T-helper 2 cell (primary cell): ENCODE results near the gene GRHL1.
A peak's percentile ranks its signal among the peaks of the same experiment; 100 is the strongest.

Experiments
- DNase-seq, 5 experiments: peaks; one replicate each; pipeline versions ENCODE4 v3.0.0 to v3.0.0-alpha.2; 2012 to 2022

GRHL1 gene

DNA sequence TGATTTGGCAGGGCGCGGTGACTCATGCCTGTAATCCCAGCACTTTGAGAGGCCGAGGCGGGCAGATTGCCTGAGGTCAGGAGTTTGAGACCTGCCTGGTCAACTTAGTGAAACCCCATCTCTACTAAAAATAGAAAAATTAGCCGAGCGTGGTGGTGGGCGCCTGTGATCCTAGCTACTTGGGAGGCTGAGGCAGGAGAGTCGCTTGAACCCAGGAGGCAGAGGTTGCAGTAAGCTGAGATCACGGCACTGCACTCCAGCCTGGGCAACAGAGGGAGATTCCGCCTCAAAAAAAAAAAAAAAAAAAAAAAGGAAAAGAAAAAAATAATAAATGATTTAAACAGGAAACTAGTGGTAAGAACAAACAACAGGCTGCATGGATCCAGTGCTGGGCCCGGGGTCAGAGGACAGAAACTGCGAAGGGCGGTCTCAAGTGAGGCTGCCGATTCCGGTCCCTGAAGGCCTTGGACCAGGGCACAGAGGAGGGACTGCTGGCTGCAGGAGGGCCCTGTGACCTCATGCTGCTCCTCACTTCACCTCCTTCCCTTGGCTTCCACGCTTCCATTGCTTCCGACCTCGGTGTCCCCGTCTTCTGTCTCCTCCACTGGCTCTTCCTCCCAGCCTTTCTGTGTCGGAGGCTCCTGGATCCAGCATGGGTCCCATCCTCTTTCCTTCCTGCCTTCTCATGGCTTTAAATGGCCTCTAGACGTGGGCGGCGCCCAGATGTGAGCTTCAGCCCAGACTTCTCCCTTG lies 2.1 kb upstream of the GRHL1 start:
- no peak for DNase-seq

DNA sequence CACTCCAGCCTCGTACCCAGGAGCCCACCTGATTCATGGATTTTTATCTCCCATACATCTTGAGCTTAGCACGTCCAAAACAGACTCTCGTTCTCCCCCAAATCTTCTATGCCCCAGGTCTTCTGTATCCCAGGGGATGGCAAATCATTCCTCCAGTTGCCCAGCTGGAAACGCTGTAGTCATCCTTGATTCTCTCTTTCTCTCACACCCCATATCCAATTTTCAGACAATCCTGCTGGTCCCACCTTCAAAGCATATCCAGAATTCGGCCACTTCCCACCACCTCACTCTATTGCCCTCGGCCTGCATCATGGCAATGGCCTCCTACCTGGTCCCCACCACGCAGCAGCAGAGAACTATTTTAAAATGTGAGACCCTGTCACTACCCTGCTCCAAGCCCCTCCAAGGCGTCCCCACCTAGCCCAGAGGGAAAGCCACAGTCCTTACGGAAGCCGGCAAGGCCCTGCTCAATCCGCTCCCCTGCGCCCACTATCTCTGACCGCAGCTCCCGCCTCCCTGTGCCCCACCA lies 1.4 kb upstream of the GRHL1 start:
- no peak for DNase-seq

DNA sequence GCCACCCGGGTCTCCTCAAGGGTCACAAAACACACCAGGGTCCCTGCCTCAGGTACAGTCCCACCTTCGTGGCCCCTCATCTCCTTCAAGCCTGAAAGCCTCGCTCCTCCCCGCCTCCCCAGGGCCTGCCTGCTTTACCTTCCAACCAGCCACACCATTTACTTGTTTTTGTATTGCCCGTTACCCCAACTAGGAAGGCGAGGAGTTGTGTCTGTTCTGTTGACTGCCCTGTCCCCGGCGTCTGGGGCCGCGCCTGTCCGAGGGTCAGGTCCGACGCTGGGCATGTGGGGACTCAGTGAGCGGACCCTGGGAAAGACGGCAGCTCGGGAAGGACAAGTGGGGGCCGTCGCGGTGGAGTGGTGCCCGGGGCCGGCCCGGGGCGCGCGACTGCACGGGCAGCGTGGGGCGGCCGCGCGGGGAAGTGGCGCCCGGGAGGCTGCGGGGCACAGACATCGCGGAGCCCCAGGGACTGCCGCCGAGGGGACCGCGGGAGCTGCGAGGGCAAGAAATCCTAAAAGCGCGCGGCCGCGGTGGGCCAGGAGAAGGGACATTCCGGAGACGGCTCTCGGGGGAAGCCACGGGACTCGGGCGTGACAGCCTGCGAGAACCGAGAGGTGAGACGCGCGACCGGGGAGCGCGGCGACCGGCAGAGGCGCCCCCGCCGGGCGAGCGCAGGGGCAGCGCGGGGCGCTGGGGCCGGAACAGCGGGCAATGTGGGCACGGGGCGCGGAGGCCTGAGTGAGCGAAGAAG lies 797 bp upstream of the GRHL1 start:
- peak in 3 of 5 experiments; percentile 18 to 56 (median 47) for DNase-seq

DNA sequence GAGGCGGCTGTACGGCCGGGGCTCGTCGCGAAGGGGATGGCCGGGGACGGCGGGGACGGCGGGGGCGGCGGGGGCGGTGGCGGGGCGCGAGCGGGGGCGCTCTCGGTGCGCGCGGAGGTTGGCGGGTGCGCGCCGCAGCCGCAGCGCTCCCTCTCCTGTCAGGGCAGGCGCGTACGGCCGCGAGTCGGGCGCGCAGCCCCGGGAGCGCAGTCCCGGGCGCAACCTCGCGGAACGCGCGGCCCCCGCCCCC lies 296 bp upstream of the GRHL1 start:
- no peak for DNase-seq

DNA sequence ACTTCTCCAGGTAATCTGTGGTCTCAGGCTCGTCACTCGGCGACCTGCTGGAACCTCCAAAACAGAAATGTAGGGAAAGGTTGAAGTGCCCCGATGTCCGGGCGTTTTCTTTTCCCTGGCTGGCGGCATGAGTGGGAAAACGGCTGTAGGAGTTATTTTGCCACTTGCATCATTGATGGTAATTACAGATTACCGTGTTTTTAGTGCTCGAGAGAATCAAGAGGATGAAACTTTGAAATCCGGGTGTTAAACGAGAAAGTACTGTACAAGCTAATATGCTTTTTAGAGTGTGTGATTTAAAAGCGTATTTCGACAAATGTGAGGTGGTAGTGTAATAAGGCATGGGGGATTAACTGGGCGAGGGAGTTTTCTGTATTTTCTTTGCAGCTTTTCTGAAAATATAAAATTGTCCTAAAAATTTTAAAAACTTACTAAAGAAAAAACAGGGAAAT lies 819 bp downstream of the GRHL1 start:
- no peak for DNase-seq

DNA sequence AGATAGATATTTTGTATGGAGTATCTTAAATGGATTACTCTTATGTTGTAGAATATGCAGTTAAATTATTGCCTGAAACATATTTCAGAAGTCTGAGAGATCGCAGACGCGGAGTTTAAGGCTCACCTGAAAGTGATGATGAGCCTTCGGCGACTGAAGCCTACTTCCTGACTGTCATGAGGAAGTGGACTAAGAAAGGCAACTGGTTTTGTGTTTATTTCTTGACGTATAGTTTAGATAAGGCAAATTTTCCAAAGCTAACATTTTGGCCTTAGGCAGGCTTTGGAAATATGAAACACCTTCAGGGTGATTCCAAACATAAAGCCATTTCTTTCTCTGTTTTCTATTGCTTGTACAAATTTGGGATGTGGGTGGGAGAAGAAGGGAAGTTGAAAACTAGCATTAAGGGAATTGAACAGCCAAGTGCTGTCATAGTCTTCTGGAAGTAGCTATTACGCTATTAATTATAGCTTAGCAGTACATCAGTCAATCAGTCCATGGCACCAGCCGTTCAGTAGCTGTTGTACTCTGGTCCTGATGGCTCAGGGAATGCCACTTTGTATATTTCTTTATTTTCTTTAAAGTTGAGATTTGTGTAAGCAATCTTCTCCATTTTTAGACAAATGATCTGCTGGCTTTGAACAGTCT lies 1.5 kb downstream of the GRHL1 start:
- no peak for DNase-seq

DNA sequence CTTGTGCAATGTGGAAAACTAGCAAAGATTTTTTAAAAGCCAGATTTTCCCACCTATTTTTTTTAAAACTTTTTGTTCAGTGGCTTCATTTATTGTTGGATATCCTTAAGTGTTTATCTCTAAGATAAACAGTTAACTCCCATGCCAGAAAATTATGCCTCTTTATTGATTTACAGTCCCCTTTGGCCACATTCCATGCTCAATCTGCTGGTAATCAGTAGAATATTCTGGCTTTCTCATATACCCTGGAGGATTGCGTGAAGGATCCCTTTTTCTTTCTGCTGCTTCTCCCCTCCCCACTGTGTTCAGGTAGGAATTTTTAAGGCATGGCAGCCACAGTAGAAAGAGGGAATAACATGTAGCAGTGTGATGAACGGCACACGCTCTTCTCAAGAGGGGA lies 2.6 kb downstream of the GRHL1 start:
- DNase-seq, result no peak

DNA sequence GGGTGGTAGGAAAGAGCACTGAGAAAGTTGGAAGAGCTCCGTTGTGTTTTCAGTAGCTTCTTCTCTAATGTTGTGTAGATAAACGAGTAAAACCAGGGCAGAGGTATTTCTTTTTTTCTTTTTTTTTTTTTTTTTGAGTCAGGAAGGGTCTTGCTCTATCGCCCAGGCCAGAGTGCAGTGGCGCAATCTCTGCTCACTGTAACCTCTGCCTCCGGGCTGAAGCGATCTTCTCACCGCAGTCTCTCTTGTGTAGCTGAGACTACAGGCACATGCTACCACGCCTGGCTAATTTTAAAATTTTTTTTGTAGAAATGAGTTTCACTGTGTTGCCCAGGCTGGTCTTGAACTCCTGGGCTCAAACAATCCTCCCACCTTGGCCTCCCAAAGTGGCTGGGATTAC lies 6.6 kb downstream of the GRHL1 start:
- DNase-seq, result no peak

DNA sequence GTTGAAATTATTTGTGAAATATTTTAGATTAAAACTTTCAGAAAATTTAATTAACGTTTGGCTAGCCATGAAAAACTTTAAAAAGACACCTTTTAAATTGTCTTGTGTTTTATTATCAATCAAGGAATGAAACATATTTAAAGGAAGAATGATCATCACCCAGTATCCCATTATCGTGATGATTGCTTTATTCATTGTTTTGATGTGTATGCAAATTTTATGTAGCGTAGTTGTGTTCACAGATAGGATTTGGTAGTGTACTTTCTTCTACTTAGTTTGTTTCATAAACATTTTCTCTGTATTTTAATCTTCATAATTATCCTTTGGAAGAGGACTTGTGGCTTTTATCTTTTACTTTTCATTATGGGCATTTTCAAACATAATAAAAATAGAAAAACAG lies 7.8 kb downstream of the GRHL1 start:
- no peak for DNase-seq

DNA sequence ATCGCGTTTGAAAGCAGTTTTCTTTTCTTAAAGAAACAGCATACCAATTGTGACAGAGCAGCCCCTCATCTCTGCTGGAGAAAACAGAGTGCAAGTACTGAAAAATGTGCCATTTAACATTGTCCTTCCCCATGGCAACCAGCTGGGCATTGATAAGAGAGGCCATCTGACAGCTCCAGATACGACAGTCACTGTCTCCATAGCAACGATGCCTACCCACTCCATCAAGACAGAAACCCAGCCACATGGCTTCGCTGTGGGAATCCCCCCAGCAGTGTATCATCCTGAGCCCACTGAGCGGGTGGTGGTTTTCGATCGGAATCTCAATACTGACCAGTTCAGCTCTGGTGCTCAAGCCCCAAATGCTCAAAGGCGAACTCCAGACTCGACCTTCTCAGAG lies 9.5 kb downstream of the GRHL1 start:
- DNase-seq, result no peak

DNA sequence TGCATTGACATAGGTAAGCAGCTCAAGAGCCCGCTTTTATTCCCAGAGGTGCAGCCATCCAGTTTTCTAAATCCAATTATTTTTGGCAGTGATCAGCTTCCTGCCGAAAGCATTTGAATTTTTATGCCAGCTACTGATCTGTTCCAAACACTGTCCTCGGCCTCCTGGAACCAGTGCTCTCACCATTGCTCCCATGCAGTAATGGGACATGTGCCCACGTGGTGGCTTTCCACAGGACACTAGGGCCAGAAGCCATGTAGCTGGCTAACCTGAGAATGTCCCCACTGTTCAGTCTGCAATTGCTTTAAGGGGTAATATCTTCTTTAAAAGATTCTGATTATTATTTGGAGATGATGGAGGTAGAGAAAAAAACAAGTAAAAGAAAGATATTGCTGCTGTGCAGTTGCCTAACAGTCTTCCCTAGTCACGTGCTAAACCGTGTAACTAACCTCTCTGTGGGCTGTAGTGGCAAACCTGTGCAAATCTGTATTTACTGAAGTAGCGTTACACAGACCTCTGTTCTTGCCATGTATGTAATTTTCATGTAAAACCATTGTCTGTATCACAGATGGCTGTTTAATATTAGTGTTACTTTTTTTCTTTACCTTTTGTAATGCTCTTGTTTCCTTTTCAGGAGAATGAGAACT lies 13.0 kb downstream of the GRHL1 start:
- no peak for DNase-seq

DNA sequence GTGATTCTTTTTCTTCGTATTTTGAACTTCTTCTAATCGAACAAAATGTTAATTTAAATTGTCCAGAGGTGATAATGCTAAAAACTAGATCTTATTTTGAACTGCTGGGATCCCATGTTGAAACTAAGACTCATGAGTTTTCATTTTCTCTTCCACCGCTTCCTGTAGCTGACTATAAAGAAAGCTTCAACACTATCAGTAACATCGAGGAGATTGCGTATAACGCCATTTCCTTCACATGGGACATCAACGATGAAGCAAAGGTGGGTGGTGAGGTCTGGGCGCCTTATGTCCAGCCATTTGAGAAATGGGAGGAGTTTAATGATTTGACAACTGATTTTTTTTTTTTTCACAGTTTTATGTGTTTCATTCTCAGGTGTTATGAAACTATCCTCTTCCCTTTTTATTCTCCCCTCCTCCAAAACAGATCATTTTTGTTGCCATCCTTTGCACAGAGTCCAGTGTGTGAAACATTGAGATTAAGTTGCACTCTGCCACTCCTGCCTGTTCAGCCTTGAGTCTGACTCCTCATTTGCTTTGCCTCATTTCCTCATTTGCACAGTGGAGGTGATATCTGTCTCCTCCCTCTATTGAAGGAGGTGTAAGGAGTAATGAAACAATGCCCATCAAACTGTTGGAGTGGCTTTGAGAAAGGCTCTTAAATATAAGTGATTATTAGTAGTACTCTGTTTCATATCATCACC lies 13.8 kb downstream of the GRHL1 start:
- DNase-seq, result peak in 1 of 5 experiments; percentile 81

DNA sequence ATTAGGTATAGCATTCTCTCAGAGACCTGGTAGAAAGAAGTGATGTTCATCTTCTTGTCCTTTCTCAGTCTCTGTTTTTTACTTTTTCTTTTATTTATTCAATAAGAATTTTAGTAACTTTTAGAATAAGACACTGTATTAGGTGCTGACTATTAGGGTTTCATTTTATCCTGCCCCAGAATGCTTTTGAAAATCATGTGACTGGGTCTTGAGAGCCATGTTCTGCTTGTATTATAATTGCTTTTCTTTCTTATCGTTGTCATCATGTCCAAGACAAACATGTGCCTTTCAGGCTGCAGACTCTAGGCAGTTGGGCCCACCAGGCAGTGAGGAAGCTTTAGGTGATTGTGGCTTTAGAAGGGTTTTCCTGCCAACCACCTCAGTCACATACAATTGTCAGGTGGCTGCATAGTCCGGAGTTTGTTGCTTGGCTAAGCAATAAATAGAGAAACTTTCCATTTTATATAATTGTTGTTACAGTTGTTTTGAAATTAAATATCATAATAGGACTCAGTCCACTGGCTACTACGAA lies 15.1 kb downstream of the GRHL1 start:
- peak in 1 of 5 experiments; percentile 31 for DNase-seq

DNA sequence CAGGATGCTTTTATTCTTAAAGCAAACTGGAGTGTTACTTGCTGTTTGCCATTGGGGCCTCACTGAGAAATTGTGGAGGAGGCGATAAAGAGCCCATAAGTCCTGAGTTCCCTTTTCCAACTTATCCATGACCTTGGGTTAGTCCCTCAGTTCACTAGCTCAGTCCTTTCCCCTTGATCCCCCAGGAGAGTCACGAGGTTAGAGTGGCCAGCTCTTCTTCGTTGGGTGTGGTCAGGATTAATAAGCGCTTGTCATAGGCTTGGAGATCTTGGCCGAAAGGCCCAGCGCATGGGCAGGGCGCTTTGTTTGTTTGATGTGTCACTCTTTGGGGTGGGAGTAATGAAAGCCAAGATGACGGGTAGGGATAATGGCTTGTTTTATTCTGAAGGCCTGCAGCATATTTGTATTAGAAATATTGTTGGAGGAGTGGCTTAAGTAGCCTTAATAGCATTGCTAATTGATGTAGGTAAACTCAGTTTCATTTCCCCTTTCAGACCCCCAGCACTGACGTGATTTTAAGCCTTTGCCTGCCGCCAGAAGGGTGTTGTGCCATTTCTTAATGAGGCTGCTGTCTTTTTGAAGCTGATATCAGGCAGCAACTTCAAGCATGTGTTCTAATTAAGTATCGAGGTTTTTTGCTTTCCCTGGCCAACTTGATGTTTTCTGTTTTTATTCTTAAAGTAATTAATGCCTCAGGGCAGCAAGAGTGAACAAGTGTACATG lies 15.7 kb downstream of the GRHL1 start:
- DNase-seq, result no peak

DNA sequence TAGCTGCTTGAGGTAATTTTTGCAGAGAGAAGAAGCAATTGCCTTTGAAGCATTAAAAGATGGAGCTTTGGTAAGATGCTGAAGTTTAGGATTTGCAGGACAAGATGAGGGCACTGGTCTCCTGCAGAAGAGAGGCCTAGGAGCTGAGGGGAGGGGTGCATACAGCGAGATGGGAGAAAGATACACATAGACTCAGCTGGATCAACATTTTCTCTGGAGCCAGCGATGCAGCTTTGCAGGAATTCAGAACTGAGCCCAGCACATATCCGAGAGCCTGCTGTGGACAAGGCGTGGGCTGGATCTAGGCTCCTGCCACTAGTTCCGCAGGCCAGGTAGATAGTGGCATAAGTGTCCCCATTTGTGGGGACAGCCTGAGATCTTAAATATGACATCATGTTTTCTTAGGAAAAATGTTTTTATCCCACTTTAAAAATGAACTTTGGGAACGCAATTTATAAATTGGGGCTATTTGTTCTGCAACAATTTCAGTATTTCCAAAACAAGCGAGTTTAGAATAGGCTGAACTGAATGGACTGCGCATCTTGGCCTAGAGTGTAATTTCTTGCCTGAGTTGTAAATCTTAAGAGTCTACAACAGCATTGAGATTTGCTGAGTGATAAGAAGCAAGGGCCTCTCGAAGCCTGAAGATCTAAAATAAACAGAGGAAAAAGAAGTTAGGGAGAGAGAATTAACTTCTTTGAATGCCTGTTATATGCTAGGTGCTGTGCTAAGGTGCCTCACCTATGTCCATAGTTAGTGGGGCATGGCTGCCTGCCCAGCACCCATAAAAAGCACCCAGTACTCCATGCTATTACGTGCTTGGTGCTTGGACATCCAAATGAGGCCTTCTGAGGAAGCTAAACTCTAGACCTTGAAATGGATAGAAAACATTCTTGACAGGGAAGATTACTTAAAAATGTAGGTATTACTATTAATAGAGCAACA lies 17.3 kb downstream of the GRHL1 start:
- DNase-seq, result no peak

DNA sequence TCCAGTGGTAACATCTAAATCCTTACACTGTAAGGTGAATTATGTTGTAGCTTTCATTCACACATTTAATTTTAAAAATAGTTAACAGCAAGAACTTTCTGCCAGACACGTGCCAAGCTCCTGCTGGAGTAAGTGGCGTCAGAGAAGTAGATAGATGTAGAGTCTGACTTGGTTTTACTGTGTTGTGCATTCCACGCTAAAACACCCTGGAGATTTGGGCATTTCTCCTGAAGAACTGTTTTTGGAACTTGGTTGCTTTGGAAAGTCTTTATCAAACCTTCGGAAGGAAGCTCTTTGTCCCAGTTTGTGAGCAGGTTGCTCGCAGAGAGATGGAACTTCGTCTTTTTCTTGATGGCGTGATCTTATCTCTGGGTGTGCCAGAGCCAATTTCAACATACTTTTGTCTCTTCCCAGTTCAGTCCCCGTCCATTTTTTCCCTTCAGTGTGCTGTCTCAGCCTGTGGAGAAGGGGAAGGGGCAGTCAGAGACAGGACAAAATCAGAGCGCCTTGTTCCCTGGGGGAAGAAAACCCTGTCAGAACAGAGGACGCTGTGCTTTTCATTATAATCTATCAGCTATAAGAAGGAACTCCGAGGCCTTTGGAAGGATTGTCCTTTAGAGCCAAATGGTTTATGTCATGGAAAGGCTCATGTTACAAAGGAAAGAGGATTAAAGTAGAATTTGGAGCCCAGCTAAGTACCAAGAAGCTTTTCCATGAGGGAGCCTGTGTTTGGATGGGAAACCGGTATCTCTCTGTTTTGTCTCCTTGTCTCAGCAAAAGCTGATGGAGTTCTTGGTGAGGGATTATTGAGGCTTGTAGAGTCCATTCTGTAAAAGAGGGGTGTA lies 18.9 kb downstream of the GRHL1 start:
- no peak for DNase-seq

DNA sequence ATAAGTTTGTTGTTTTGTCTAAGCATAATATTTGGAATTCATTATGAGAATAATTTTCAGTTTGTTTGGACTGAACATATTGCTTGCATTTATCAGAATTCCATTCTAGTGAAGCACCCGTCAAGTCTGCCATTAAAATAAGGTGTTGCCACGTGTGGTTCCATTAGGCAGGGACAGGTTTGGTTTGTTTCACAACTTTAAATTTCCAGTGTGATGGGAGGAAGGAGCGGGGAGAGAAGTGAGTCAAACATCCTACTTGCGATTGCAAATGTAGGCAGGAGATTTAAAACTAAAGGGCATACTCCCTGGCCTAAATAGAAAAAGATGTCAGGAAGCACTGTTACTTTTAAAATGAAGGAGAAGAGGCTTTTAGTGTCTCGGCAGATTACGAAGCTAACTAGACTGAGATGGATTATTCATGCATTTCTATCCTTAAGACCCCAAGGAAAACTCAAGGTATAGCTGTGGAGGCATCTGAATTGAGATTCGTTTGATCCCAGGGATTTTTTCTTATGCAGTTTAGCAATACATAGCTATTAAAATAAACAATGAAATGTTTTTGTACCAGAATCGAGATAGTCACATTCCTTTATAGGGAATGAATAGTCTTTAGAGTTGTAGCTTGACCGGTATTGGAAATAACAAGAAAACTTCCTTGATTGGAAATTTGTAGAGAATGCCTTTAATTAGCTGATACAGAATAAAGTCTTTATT lies 19.8 kb downstream of the GRHL1 start:
- no peak for DNase-seq

DNA sequence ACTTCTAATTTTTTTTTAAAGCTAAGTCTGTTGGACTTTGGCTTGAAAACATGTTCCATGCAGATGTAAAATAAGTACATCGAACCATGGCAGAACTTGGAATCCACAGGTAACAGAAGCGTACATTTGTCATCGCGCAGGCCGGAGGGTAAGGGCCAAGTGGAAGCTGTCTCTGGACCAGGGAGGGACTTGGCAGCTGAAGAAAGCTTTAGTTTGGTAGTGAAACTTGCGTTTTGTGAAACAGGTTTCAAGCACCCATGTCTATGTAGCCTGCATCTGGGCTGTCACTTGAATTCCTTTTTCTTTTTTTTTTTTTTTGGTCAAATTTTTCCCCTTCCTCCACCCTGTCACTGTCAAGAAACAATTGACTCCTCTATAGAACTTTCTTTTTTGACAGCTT lies 20.4 kb downstream of the GRHL1 start:
- no peak for DNase-seq
